ENCODE data around the gene CCBE1.
"Not testable (repeated sequence)": the region's sequence is repeated elsewhere in the genome, so short reads cannot be mapped to it uniquely, and the experiment has no call there.

Gene CCBE1

GRCh38 chr18:59697236-59697932 lies at the start of gene CCBE1:
CCBE1 (minus strand) TSS chr18:59697423.
- ATAC-seq (ENCODE audit: low read depth) (no peak), DNase-seq (ENCODE audit: low spot score in 2 of 2) (peak in 1 of 2 donors; percentile 24)
- no peaks in the 10 kb centered on the region for H3K36me3 Mint-ChIP-seq
- H3K4me1 Mint-ChIP-seq: peaks cover 12% of the 10 kb centered on the region
- no peak within 1 kb of the TSS for H3K27ac Mint-ChIP-seq
- peak within 1 kb of the TSS; percentile 32 for H3K4me3 Mint-ChIP-seq
- no peaks in the 10 kb centered on the region for H3K9me3 Mint-ChIP-seq
- H3K27me3 Mint-ChIP-seq: peaks cover 22% of the 10 kb centered on the region

- no peak overlapping the region for H3K27ac Mint-ChIP-seq
- no peak for DNase-seq (ENCODE audit: low spot score in 2 of 2)
- no peaks in the 10 kb centered on the region for H3K36me3 Mint-ChIP-seq
- H3K4me3 Mint-ChIP-seq: no peak overlapping the region
- H3K27me3 Mint-ChIP-seq: no peaks in the 10 kb centered on the region
- ATAC-seq (ENCODE audit: low read depth): no peak
- H3K9me3 Mint-ChIP-seq: peaks cover 2% of the 10 kb centered on the region
- H3K4me1 Mint-ChIP-seq: no peaks in the 10 kb centered on the region
Measured at GRCh38 chr18:59744271-59744721, 47.1 kb upstream of the CCBE1 start.

GRCh38 chr18:59743566-59743965 lies 46.3 kb upstream of the CCBE1 start:
- no peak for DNase-seq (ENCODE audit: low spot score in 2 of 2)
- ATAC-seq (ENCODE audit: low read depth): no peak
- Mint-ChIP-seq H3K27me3 (no peaks in the 10 kb centered on the region), H3K4me1 (no peaks in the 10 kb centered on the region), H3K27ac (no peak overlapping the region), H3K36me3 (no peaks in the 10 kb centered on the region), H3K4me3 (no peak overlapping the region), H3K9me3 (peaks cover 6% of the 10 kb centered on the region)

- H3K36me3 Mint-ChIP-seq: no peaks in the 10 kb centered on the region
- peaks cover 6% of the 10 kb centered on the region for H3K9me3 Mint-ChIP-seq
- no peaks in the 10 kb centered on the region for H3K27me3 Mint-ChIP-seq
- ATAC-seq (ENCODE audit: low read depth) (no peak), DNase-seq (ENCODE audit: low spot score in 2 of 2) (no peak)
- no peak overlapping the region for H3K27ac Mint-ChIP-seq
- no peaks in the 10 kb centered on the region for H3K4me1 Mint-ChIP-seq
- no peak overlapping the region for H3K4me3 Mint-ChIP-seq
Measured at GRCh38 chr18:59742325-59743111, 45.3 kb upstream of the CCBE1 start.

- no peak overlapping the region for H3K27ac Mint-ChIP-seq
- peaks cover 4% of the 10 kb centered on the region for H3K27me3 Mint-ChIP-seq
- DNase-seq (ENCODE audit: low spot score in 2 of 2): no peak
- peaks cover 6% of the 10 kb centered on the region for H3K9me3 Mint-ChIP-seq
- no peak for ATAC-seq (ENCODE audit: low read depth)
- H3K36me3 Mint-ChIP-seq: no peaks in the 10 kb centered on the region
- no peak overlapping the region for H3K4me3 Mint-ChIP-seq
- no peaks in the 10 kb centered on the region for H3K4me1 Mint-ChIP-seq
Measured at GRCh38 chr18:59740141-59740540, 42.9 kb upstream of the CCBE1 start.

- Mint-ChIP-seq H3K27me3 (peaks cover 6% of the 10 kb centered on the region), H3K4me3 (no peak overlapping the region), H3K9me3 (peaks cover 6% of the 10 kb centered on the region), H3K4me1 (no peaks in the 10 kb centered on the region), H3K36me3 (no peaks in the 10 kb centered on the region), H3K27ac (no peak overlapping the region)
- DNase-seq (ENCODE audit: low spot score in 2 of 2): no peak
- no peak for ATAC-seq (ENCODE audit: low read depth)
Measured at GRCh38 chr18:59737776-59738300, 40.6 kb upstream of the CCBE1 start.

GRCh38 chr18:59737335-59737734 lies 40.1 kb upstream of the CCBE1 start:
- not testable (repeated sequence) for H3K27ac Mint-ChIP-seq; ATAC-seq (ENCODE audit: low read depth); H3K27me3 Mint-ChIP-seq; DNase-seq (ENCODE audit: low spot score in 2 of 2); H3K4me1 Mint-ChIP-seq; H3K4me3 Mint-ChIP-seq; H3K9me3 Mint-ChIP-seq; H3K36me3 Mint-ChIP-seq

- Mint-ChIP-seq H3K27me3 (peaks cover 6% of the 10 kb centered on the region), H3K36me3 (no peaks in the 10 kb centered on the region), H3K27ac (no peak overlapping the region), H3K4me3 (no peak overlapping the region), H3K9me3 (peaks cover 4% of the 10 kb centered on the region), H3K4me1 (peaks cover under 1% of the 10 kb centered on the region)
- ATAC-seq (ENCODE audit: low read depth): no peak
- no peak for DNase-seq (ENCODE audit: low spot score in 2 of 2)
Measured at GRCh38 chr18:59736061-59736460, 38.8 kb upstream of the CCBE1 start.

- Mint-ChIP-seq H3K27ac (no peak overlapping the region), H3K9me3 (peaks cover 4% of the 10 kb centered on the region), H3K36me3 (no peaks in the 10 kb centered on the region), H3K4me3 (no peak overlapping the region), H3K4me1 (peaks cover 2% of the 10 kb centered on the region), H3K27me3 (peaks cover 8% of the 10 kb centered on the region)
- ATAC-seq (ENCODE audit: low read depth) (no peak), DNase-seq (ENCODE audit: low spot score in 2 of 2) (no peak)
Measured at GRCh38 chr18:59735269-59735860, 38.1 kb upstream of the CCBE1 start.

GRCh38 chr18:59733421-59733820 lies 36.2 kb upstream of the CCBE1 start:
- Mint-ChIP-seq H3K27ac (no peak overlapping the region), H3K36me3 (no peaks in the 10 kb centered on the region)
- ATAC-seq (ENCODE audit: low read depth): no peak

GRCh38 chr18:59730896-59731295 lies 33.7 kb upstream of the CCBE1 start:
- Mint-ChIP-seq H3K27me3 (peaks cover 4% of the 10 kb centered on the region), H3K36me3 (no peaks in the 10 kb centered on the region), H3K9me3 (no peaks in the 10 kb centered on the region), H3K27ac (no peak overlapping the region), H3K4me3 (no peak overlapping the region), H3K4me1 (peaks cover 2% of the 10 kb centered on the region)
- no peak for ATAC-seq (ENCODE audit: low read depth)
- DNase-seq (ENCODE audit: low spot score in 2 of 2): no peak

More at GRCh38 chr18:59733421-59733820, 36.2 kb upstream of the CCBE1 start:
- DNase-seq (ENCODE audit: low spot score in 2 of 2): no peak
- no peaks in the 10 kb centered on the region for H3K9me3 Mint-ChIP-seq
- peaks cover 2% of the 10 kb centered on the region for H3K4me1 Mint-ChIP-seq
- H3K27me3 Mint-ChIP-seq: peaks cover 8% of the 10 kb centered on the region
- no peak overlapping the region for H3K4me3 Mint-ChIP-seq

- no peak overlapping the region for H3K27ac Mint-ChIP-seq
- no peak for ATAC-seq (ENCODE audit: low read depth)
- H3K9me3 Mint-ChIP-seq: no peaks in the 10 kb centered on the region
- H3K36me3 Mint-ChIP-seq: no peaks in the 10 kb centered on the region
- peaks cover 2% of the 10 kb centered on the region for H3K4me1 Mint-ChIP-seq
- DNase-seq (ENCODE audit: low spot score in 2 of 2): no peak
- H3K27me3 Mint-ChIP-seq: peaks cover 5% of the 10 kb centered on the region
- no peak overlapping the region for H3K4me3 Mint-ChIP-seq
Measured at GRCh38 chr18:59729781-59730180, 32.6 kb upstream of the CCBE1 start.

GRCh38 chr18:59728816-59729215 lies 31.6 kb upstream of the CCBE1 start:
- Mint-ChIP-seq H3K9me3 (no peaks in the 10 kb centered on the region), H3K27me3 (peaks cover 5% of the 10 kb centered on the region), H3K36me3 (no peaks in the 10 kb centered on the region), H3K4me1 (peaks cover 2% of the 10 kb centered on the region), H3K4me3 (no peak overlapping the region), H3K27ac (no peak overlapping the region)
- ATAC-seq (ENCODE audit: low read depth) (no peak), DNase-seq (ENCODE audit: low spot score in 2 of 2) (no peak)

GRCh38 chr18:59725142-59725541 lies 27.9 kb upstream of the CCBE1 start:
- no peaks in the 10 kb centered on the region for H3K4me1 Mint-ChIP-seq
- H3K9me3 Mint-ChIP-seq: peaks cover 3% of the 10 kb centered on the region
- H3K4me3 Mint-ChIP-seq: no peak overlapping the region
- H3K27me3 Mint-ChIP-seq: peaks cover 5% of the 10 kb centered on the region
- no peak overlapping the region for H3K27ac Mint-ChIP-seq
- ATAC-seq (ENCODE audit: low read depth) (no peak), DNase-seq (ENCODE audit: low spot score in 2 of 2) (no peak)
- no peaks in the 10 kb centered on the region for H3K36me3 Mint-ChIP-seq

Measured in memory B cell (primary cell).